PFSK-1 (cell line): ENCODE results near the gene HEYL.

Source experiments
- FOXP2 ChIP-seq: optimal IDR thresholded peaks from 2 replicates; pipeline ENCODE3; 2011; ENCODE audit warnings: borderline replicate concordance, control low read depth, inconsistent platforms; ENCODE audit not compliant: insufficient read depth; ENCODE audit errors: extremely low read length, extremely low read depth
- POLR2AphosphoS5 ChIP-seq: IDR thresholded peaks from 2 replicates; pipeline ENCODE4 v1.6.1; 2012; ENCODE audit warnings: low read depth, mild to moderate bottlenecking, control low read depth, low read length, moderate library complexity
- REST ChIP-seq, 2 experiments: IDR thresholded peaks; 2 replicates each; pipeline versions ENCODE4 v1.6.1 to v1.8.0; 2011 to 2012; ENCODE audit warnings: low read depth in 2 of 2, low read length in 2 of 2, control low read depth in 1 of 2, inconsistent platforms in 1 of 2, mild to moderate bottlenecking in 1 of 2, moderate library complexity in 1 of 2; ENCODE audit not compliant: insufficient read depth in 1 of 2
- SIN3A ChIP-seq: IDR thresholded peaks from 2 replicates; pipeline ENCODE4 v1.6.1; 2012; ENCODE audit warnings: mild to moderate bottlenecking, low read length, moderate library complexity, borderline replicate concordance; ENCODE audit not compliant: insufficient read depth
- TAF1 ChIP-seq: IDR thresholded peaks from 2 replicates; pipeline ENCODE4 v1.6.1; 2012; ENCODE audit warnings: low read length, control low read depth, borderline replicate concordance; ENCODE audit not compliant: insufficient read depth

Gene HEYL

GRCh38 chr1:39635205-39635870, 4.1 kb downstream of the HEYL start:
- no peak for TF ChIP-seq TAF1
- TF ChIP-seq SIN3A: no peak
- TF ChIP-seq REST (IDR thresholded peaks at IDR 0.05; ENCODE audit: insufficient read depth in 1 of 2, low read depth in 2 of 2, low read length in 2 of 2): no peak
- no peak for TF ChIP-seq FOXP2
- TF ChIP-seq POLR2AphosphoS5: no peak

DNA sequence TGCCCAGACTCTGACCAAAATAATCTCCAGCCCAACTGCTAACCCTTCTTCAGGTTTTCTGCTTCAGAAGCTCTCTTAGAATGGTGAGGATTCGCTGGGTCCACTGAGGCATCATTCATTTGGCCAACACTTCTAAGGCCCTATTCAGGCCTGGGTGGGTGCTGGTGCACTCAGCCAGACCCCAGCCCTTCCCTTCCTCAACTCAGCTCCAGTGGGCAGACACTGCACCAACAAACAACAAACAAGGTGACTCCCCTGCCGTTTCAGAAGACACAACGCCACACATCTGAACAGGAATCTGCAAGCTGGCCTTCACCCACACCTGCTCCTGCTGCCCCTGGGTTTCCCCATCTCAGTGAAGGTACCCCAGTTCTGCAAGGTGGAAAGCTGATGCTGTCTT, 6.0 kb downstream of the HEYL start:
- TF ChIP-seq TAF1 (no peak), POLR2AphosphoS5 (no peak), REST (IDR thresholded peaks at IDR 0.05; ENCODE audit: insufficient read depth in 1 of 2, low read depth in 2 of 2, low read length in 2 of 2) (no peak)

- no peak for TF ChIP-seq SIN3A
- TF ChIP-seq REST (IDR thresholded peaks at IDR 0.05; ENCODE audit: insufficient read depth in 1 of 2, low read depth in 2 of 2, low read length in 2 of 2): no peak
- no peak for TF ChIP-seq TAF1
- no peak for TF ChIP-seq FOXP2
- TF ChIP-seq POLR2AphosphoS5: no peak
Measured at GRCh38 chr1:39632682-39633417, 6.6 kb downstream of the HEYL start.

GRCh38 chr1:39632323-39632681, 7.1 kb downstream of the HEYL start:
- TF ChIP-seq TAF1: no peak
- TF ChIP-seq FOXP2: no peak
- TF ChIP-seq REST (IDR thresholded peaks at IDR 0.05; ENCODE audit: insufficient read depth in 1 of 2, low read depth in 2 of 2, low read length in 2 of 2): no peak
- no peak for TF ChIP-seq SIN3A
- no peak for TF ChIP-seq POLR2AphosphoS5
